Hepatocyte (in vitro differentiated cells): ENCODE measurements around the gene CDH12. TPM values are rescaled to one million over a fixed set of nuclear protein-coding genes. Genes with fewer than 3 reads are reported as not detected.
"Not testable (repeated sequence)": the region's sequence is repeated elsewhere in the genome, so short reads cannot be mapped to it uniquely, and the experiment has no call there.

ENCODE experiments used
- DNase-seq: peaks from one replicate; pipeline ENCODE4 v3.0.0-alpha.2; 2016; ENCODE audit warnings: low spot score
- H2AFZ ChIP-seq: fragments of 200-600 bp; sonication (generic); 2 replicates; pipeline ENCODE4 v1.6.0; 2016; ENCODE audit warnings: antibody characterized with exemption, mild to moderate bottlenecking
- H3K27ac ChIP-seq: fragments of 200-600 bp; sonication (generic); 2 replicates; pipeline ENCODE4 v1.5.1; 2016; ENCODE audit warnings: mild to moderate bottlenecking
- H3K27me3 ChIP-seq: fragments of 200-600 bp; sonication (generic); 2 replicates; pipeline ENCODE4 v1.6.1; 2016
- H3K36me3 ChIP-seq: fragments of 200-600 bp; sonication (generic); replicated peaks from 2 replicates; pipeline ENCODE4 v1.5.1; 2016; ENCODE audit warnings: low read depth; ENCODE audit not compliant: insufficient read depth
- H3K4me1 ChIP-seq: fragments of 200-600 bp; sonication (generic); 2 replicates; pipeline ENCODE4 v1.5.1; 2016; ENCODE audit warnings: mild to moderate bottlenecking, moderate library complexity; ENCODE audit not compliant: insufficient read depth
- H3K4me2 ChIP-seq: fragments of 200-600 bp; sonication (generic); 2 replicates; pipeline ENCODE4 v1.6.0; 2016
- H3K4me3 ChIP-seq: fragments of 200-600 bp; sonication (generic); 2 replicates; pipeline ENCODE4 v1.5.1; 2016; ENCODE audit warnings: mild to moderate bottlenecking
- H3K79me2 ChIP-seq: fragments of 200-600 bp; sonication (generic); 2 replicates; pipeline ENCODE4 v1.6.0; 2017; ENCODE audit warnings: mild to moderate bottlenecking
- H3K9me2 ChIP-seq: fragments of 200-600 bp; sonication (generic); replicated peaks from 2 replicates; pipeline ENCODE4 v1.6.0; 2017; ENCODE audit warnings: mild to moderate bottlenecking; ENCODE audit not compliant: insufficient read depth
- H3K9me3 ChIP-seq: fragments of 200-600 bp; sonication (generic); 2 replicates; pipeline ENCODE4 v1.5.1; 2016; ENCODE audit warnings: low read depth, mild to moderate bottlenecking
- H4K20me1 ChIP-seq: fragments of 200-600 bp; sonication (generic); 2 replicates; pipeline ENCODE4 v1.6.0; 2016; ENCODE audit warnings: mild to moderate bottlenecking; ENCODE audit not compliant: insufficient read depth, poor library complexity, severe bottlenecking
- CTCF ChIP-seq: fragments of 200-600 bp; sonication (generic); IDR thresholded peaks from 2 replicates; pipeline ENCODE4 v1.5.1; 2016; ENCODE audit warnings: antibody characterized with exemption, mild to moderate bottlenecking; ENCODE audit not compliant: poor library complexity
- EZH2 ChIP-seq: fragments of 200-600 bp; sonication (generic); IDR thresholded peaks from 2 replicates; pipeline ENCODE4 v1.6.1; 2016; ENCODE audit warnings: antibody characterized with exemption, mild to moderate bottlenecking, borderline replicate concordance
- EZH2phosphoT487 ChIP-seq: fragments of 200-600 bp; sonication (generic); IDR thresholded peaks from one replicate; pipeline ENCODE4 v1.6.1; 2018; ENCODE audit warnings: antibody characterized with exemption, mild to moderate bottlenecking, low read depth, moderate library complexity; ENCODE audit not compliant: unreplicated experiment, severe bottlenecking
- WGBS: methylation state at CpG from one replicate; pipeline ENCODE4 v1.1.6; 2016; ENCODE audit warnings: low lambda C conversion rate; ENCODE audit errors: missing lambda C conversion rate; 5-methylcytosine and 5-hydroxymethylcytosine counted together
- polyA plus RNA-seq: library from polyadenylated mRNA; unstranded; fragments of >200 nt; fragmentation: Nextera tagmentation; extraction: Ambion mirVana; gene quantifications from 2 replicates; pipeline ENCODE4 v1.2.1, GENCODE V29; 2016
- total RNA-seq: library from RNA; depleted of rRNA; stranded (reverse); fragments of >200 nt; gene quantifications from 2 replicates; pipeline ENCODE4 v1.2.3, GENCODE V29; 2014

The CDH12 gene
- total and polyA plus RNA-seq, 2 experiments from 2014 or later, result 15.4 to 44.5 TPM

DNA sequence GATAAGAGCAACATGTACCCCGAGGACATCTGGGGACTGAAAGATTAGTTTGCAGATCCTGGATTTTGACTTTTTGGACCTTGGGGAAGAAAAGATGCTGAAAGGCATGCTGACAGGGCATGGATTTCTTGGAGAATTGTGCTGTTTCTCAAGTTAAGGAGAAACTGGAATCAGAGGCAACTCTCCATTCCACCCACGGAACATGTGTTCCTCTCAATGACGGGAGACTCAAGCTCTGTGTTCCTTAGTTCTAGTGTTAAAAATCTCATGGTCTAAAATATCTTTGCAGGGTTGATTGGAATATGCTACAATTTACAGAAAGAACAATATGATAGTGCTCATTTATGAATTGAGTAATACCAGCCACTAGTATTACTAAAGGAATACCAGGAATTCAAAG, 34.4 kb upstream of the CDH12 start:
- no peaks in the 10 kb centered on the region for H3K79me2 ChIP-seq

DNA sequence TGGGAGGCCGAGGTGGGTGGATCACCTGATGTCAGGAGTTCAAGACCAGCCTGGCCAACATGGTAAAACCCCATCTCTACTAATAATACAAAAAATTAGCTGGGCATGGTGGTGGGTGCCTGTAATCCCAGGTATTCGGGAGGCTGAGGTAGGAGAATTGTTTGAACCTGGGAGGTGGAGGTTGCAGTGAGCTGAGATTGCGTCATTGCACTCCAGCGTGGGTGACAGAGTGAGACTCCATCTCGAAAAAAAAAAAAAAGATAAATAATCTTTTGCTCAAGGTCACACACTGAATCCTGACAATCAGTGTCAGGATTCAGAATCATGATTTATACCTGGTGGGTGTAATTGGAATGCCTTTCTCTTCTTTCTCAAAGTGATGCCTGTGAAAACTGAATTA, 5.8 kb upstream of the CDH12 start:
- H3K9me3 ChIP-seq, H3K4me2 ChIP-seq, H3K4me3 ChIP-seq, DNase-seq, H2AFZ ChIP-seq, H3K27ac ChIP-seq, H3K79me2 ChIP-seq, H3K9me2 ChIP-seq, H3K4me1 ChIP-seq, H3K36me3 ChIP-seq, H4K20me1 ChIP-seq: not testable (repeated sequence)
- 94% methylated on average over 5 of the region's 5 CpGs for WGBS
- peaks cover 15% of the 10 kb centered on the region for H3K27me3 ChIP-seq

More for the DNA sequence above, 34.4 kb upstream of the CDH12 start:
- H3K4me1 ChIP-seq, result no peaks in the 10 kb centered on the region
- no peaks in the 10 kb centered on the region for H3K9me2 ChIP-seq
- TF ChIP-seq EZH2phosphoT487, result no peak
- no peak for TF ChIP-seq EZH2
- TF ChIP-seq CTCF, result no peak
- H3K36me3 ChIP-seq, result no peaks in the 10 kb centered on the region
- no peaks in the 10 kb centered on the region for H4K20me1 ChIP-seq
- DNase-seq, result no peak
- H3K9me3 ChIP-seq, result no peaks in the 10 kb centered on the region
- H3K4me3 ChIP-seq, result no peak overlapping the region
- H3K27ac ChIP-seq, result no peak overlapping the region
- WGBS, result 83% methylated on average over 3 of the region's 3 CpGs
- no peak overlapping the region for H3K4me2 ChIP-seq
- H2AFZ ChIP-seq, result no peak overlapping the region
- H3K27me3 ChIP-seq, result no peaks in the 10 kb centered on the region

GRCh38 chr5:22855824-22856223, 2.7 kb upstream of the CDH12 start:
- TF ChIP-seq EZH2phosphoT487 (no peak), CTCF (no peak), EZH2 (no peak)
- no peaks in the 10 kb centered on the region for H3K79me2 ChIP-seq
- H4K20me1 ChIP-seq, result no peaks in the 10 kb centered on the region
- peaks cover 31% of the 10 kb centered on the region for H3K27me3 ChIP-seq
- H3K27ac ChIP-seq, result no peak overlapping the region
- 84% methylated on average over 4 of the region's 4 CpGs for WGBS
- no peak overlapping the region for H3K4me3 ChIP-seq
- H2AFZ ChIP-seq, result no peak overlapping the region
- no peaks in the 10 kb centered on the region for H3K9me3 ChIP-seq
- no peaks in the 10 kb centered on the region for H3K9me2 ChIP-seq
- DNase-seq, result no peak
- no peaks in the 10 kb centered on the region for H3K4me1 ChIP-seq
- no peaks in the 10 kb centered on the region for H3K36me3 ChIP-seq
- no peak overlapping the region for H3K4me2 ChIP-seq

DNA sequence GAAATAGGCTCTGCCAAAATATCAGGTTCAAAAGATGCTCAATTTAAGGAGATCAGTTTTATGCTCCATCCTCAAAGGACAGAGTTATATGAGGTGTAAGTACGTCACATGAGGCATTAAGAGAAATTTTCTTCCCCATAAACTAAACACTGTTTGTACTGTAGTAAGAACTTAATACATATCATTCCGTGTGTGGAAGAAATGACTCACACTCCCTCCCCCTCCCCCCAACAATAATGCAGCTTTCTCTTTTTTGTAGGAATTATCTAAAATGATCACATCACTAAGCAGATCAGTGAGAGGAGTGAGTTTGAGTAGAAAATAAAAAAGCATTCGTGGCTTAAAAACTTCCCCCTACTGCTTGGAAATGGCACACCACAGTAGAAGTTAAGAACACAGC, 2.2 kb downstream of the CDH12 start:
- Histone ChIP-seq H3K27me3 (peaks cover 31% of the 10 kb centered on the region), H3K9me3 (no peaks in the 10 kb centered on the region), H4K20me1 (no peaks in the 10 kb centered on the region), H3K4me1 (no peaks in the 10 kb centered on the region), H3K4me3 (no peak overlapping the region), H2AFZ (no peak overlapping the region), H3K79me2 (no peaks in the 10 kb centered on the region), H3K9me2 (no peaks in the 10 kb centered on the region), H3K36me3 (no peaks in the 10 kb centered on the region), H3K4me2 (peak overlapping the region; percentile 78), H3K27ac (no peak overlapping the region)
- TF ChIP-seq EZH2 (no peak), EZH2phosphoT487 (no peak), CTCF (no peak)
- DNase-seq, result peak; percentile 11
- 29% methylated on average over 3 of the region's 3 CpGs for WGBS
